Measurements from ENCODE around the gene LCE2B.

Gene LCE2B

GRCh38 chr1:152681616-152682015 lies 4.3 kb upstream of the LCE2B start:
- no peak for DNase-seq (ENCODE audit: low read depth)
- TF ChIP-seq MAX (IDR thresholded peaks at IDR 0.05; ENCODE audit: low read depth, low read length) (no peak), CTCF (IDR thresholded peaks at IDR 0.05; ENCODE audit: low read depth, low read length) (no peak), MYC (IDR thresholded peaks at IDR 0.05; ENCODE audit: low read depth, low read length) (no peak), POLR2A (IDR thresholded peaks at IDR 0.05; ENCODE audit: extremely low read depth, insufficient read length) (no peak)
- H3K4me3 ChIP-seq (ENCODE audit: low read depth, low read length), result no peak overlapping the region

GRCh38 chr1:152683846-152684245 lies 2.1 kb upstream of the LCE2B start:
- H3K4me3 ChIP-seq (ENCODE audit: low read depth, low read length), result no peak overlapping the region
- TF ChIP-seq MYC (IDR thresholded peaks at IDR 0.05; ENCODE audit: low read depth, low read length) (no peak), MAX (IDR thresholded peaks at IDR 0.05; ENCODE audit: low read depth, low read length) (no peak), POLR2A (IDR thresholded peaks at IDR 0.05; ENCODE audit: extremely low read depth, insufficient read length) (no peak), CTCF (IDR thresholded peaks at IDR 0.05; ENCODE audit: low read depth, low read length) (no peak)
- no peak for DNase-seq (ENCODE audit: low read depth)

- no peak for TF ChIP-seq CTCF (IDR thresholded peaks at IDR 0.05; ENCODE audit: low read depth, low read length)
- no peak for TF ChIP-seq POLR2A (IDR thresholded peaks at IDR 0.05; ENCODE audit: extremely low read depth, insufficient read length)
- no peak for TF ChIP-seq MAX (IDR thresholded peaks at IDR 0.05; ENCODE audit: low read depth, low read length)
- no peak for TF ChIP-seq MYC (IDR thresholded peaks at IDR 0.05; ENCODE audit: low read depth, low read length)
- H3K4me3 ChIP-seq (ENCODE audit: low read depth, low read length), result no peak within 1 kb of the TSS
- DNase-seq (ENCODE audit: low read depth), result no peak
These were observed 12.0 kb downstream of the LCE2B start, which contains the start of gene LCE2A for GRCh38 chr1:152697701-152698600. Gene LCE2A, plus strand, starts transcription at chr1:152698345. Its CDS starts 557 bp downstream, at chr1:152698902.

- DNase-seq (ENCODE audit: low read depth), result no peak
- H3K4me3 ChIP-seq (ENCODE audit: low read depth, low read length), result no peak overlapping the region
- TF ChIP-seq POLR2A (IDR thresholded peaks at IDR 0.05; ENCODE audit: extremely low read depth, insufficient read length), result no peak
- TF ChIP-seq MYC (IDR thresholded peaks at IDR 0.05; ENCODE audit: low read depth, low read length), result no peak
These were observed 13.8 kb downstream of the LCE2B start for GRCh38 chr1:152699746-152700145.

GRCh38 chr1:152707860-152708259 lies 21.9 kb downstream of the LCE2B start, which contains the start of gene LCE4A:
Gene LCE4A, plus strand, starts transcription at chr1:152708160. Its CDS starts 916 bp downstream, at chr1:152709076.
- no peak for DNase-seq (ENCODE audit: low read depth)
- TF ChIP-seq CTCF (IDR thresholded peaks at IDR 0.05; ENCODE audit: low read depth, low read length), result no peak
- TF ChIP-seq POLR2A (IDR thresholded peaks at IDR 0.05; ENCODE audit: extremely low read depth, insufficient read length), result no peak
- TF ChIP-seq MYC (IDR thresholded peaks at IDR 0.05; ENCODE audit: low read depth, low read length), result no peak
- no peak for TF ChIP-seq MAX (IDR thresholded peaks at IDR 0.05; ENCODE audit: low read depth, low read length)
- no peak within 1 kb of the TSS for H3K4me3 ChIP-seq (ENCODE audit: low read depth, low read length)

- H3K4me3 ChIP-seq (ENCODE audit: low read depth, low read length), result no peak overlapping the region
- TF ChIP-seq CTCF (IDR thresholded peaks at IDR 0.05; ENCODE audit: low read depth, low read length) (no peak), MYC (IDR thresholded peaks at IDR 0.05; ENCODE audit: low read depth, low read length) (no peak), MAX (IDR thresholded peaks at IDR 0.05; ENCODE audit: low read depth, low read length) (no peak), POLR2A (IDR thresholded peaks at IDR 0.05; ENCODE audit: extremely low read depth, insufficient read length) (no peak)
- DNase-seq (ENCODE audit: low read depth), result no peak
These were observed 32.3 kb downstream of the LCE2B start for GRCh38 chr1:152718238-152718637.

Measured in NB4 (cell line).